Measurements from ENCODE around the gene TMEM248.

Gene TMEM248

GRCh38 chr7:66919704-66920103 lies 1.3 kb upstream of the TMEM248 start:
- H3K9ac ChIP-seq (ENCODE audit: low read depth, low read length), result no peak overlapping the region
- H3K4me1 ChIP-seq (ENCODE audit: insufficient read depth, low read length), result peaks cover 3% of the 10 kb centered on the region; the same call in 1 of the 2 replicates
- no peaks in the 10 kb centered on the region for H3K9me3 ChIP-seq (ENCODE audit: control insufficient read depth, insufficient read depth, low read length)
- no peaks in the 10 kb centered on the region for H3K36me3 ChIP-seq (ENCODE audit: insufficient read depth, low read length)

- no peaks in the 10 kb centered on the region for H3K9me3 ChIP-seq (ENCODE audit: control insufficient read depth, insufficient read depth, low read length)
- H3K4me1 ChIP-seq (ENCODE audit: insufficient read depth, low read length), result peaks cover 3% of the 10 kb centered on the region; the same call in 1 of the 2 replicates
- no peaks in the 10 kb centered on the region for H3K36me3 ChIP-seq (ENCODE audit: insufficient read depth, low read length)
- H3K9ac ChIP-seq (ENCODE audit: low read depth, low read length), result peak overlapping the region; percentile 56; the same call in 1 of the 2 replicates
Measured at GRCh38 chr7:66920256-66920655, 769 bp upstream of the TMEM248 start.

- Histone ChIP-seq H3K36me3 (ENCODE audit: insufficient read depth, low read length) (no peaks in the 10 kb centered on the region), H3K4me1 (ENCODE audit: insufficient read depth, low read length) (peaks cover 3% of the 10 kb centered on the region; the same call in 1 of the 2 replicates), H3K9me3 (ENCODE audit: control insufficient read depth, insufficient read depth, low read length) (no peaks in the 10 kb centered on the region), H3K9ac (ENCODE audit: low read depth, low read length) (peak overlapping the region; percentile 56)
Measured at GRCh38 chr7:66921396-66921917, 432 bp downstream of the TMEM248 start.

GRCh38 chr7:66921918-66922486 lies 977 bp downstream of the TMEM248 start:
- peak overlapping the region; percentile 56 for H3K9ac ChIP-seq (ENCODE audit: low read depth, low read length)
- H3K36me3 ChIP-seq (ENCODE audit: insufficient read depth, low read length), result no peaks in the 10 kb centered on the region
- H3K9me3 ChIP-seq (ENCODE audit: control insufficient read depth, insufficient read depth, low read length), result no peaks in the 10 kb centered on the region
- peaks cover 3% of the 10 kb centered on the region; the same call in 1 of the 2 replicates for H3K4me1 ChIP-seq (ENCODE audit: insufficient read depth, low read length)

GRCh38 chr7:66925255-66925654 lies 4.2 kb downstream of the TMEM248 start:
- no peaks in the 10 kb centered on the region; the same call in 1 of the 2 replicates for H3K36me3 ChIP-seq (ENCODE audit: insufficient read depth, low read length)
- H3K4me1 ChIP-seq (ENCODE audit: insufficient read depth, low read length), result peaks cover 3% of the 10 kb centered on the region; the same call in 1 of the 2 replicates
- H3K9ac ChIP-seq (ENCODE audit: low read depth, low read length), result no peak overlapping the region
- no peaks in the 10 kb centered on the region for H3K9me3 ChIP-seq (ENCODE audit: control insufficient read depth, insufficient read depth, low read length)

- Histone ChIP-seq H3K4me1 (ENCODE audit: insufficient read depth, low read length) (peaks cover under 1% of the 10 kb centered on the region; the same call in 1 of the 2 replicates), H3K9me3 (ENCODE audit: control insufficient read depth, insufficient read depth, low read length) (no peaks in the 10 kb centered on the region), H3K36me3 (ENCODE audit: insufficient read depth, low read length) (no peaks in the 10 kb centered on the region; the same call in 1 of the 2 replicates), H3K9ac (ENCODE audit: low read depth, low read length) (no peak overlapping the region)
Measured at GRCh38 chr7:66927348-66927948, 6.4 kb downstream of the TMEM248 start.

GRCh38 chr7:66928388-66928787 lies 7.4 kb downstream of the TMEM248 start:
- H3K9me3 ChIP-seq (ENCODE audit: control insufficient read depth, insufficient read depth, low read length), result no peaks in the 10 kb centered on the region
- no peaks in the 10 kb centered on the region; the same call in 1 of the 2 replicates for H3K36me3 ChIP-seq (ENCODE audit: insufficient read depth, low read length)
- H3K4me1 ChIP-seq (ENCODE audit: insufficient read depth, low read length), result no peaks in the 10 kb centered on the region
- H3K9ac ChIP-seq (ENCODE audit: low read depth, low read length), result no peak overlapping the region

GRCh38 chr7:66929165-66929564 lies 8.1 kb downstream of the TMEM248 start:
- no peak overlapping the region for H3K9ac ChIP-seq (ENCODE audit: low read depth, low read length)
- H3K4me1 ChIP-seq (ENCODE audit: insufficient read depth, low read length), result no peaks in the 10 kb centered on the region
- H3K9me3 ChIP-seq (ENCODE audit: control insufficient read depth, insufficient read depth, low read length), result no peaks in the 10 kb centered on the region
- H3K36me3 ChIP-seq (ENCODE audit: insufficient read depth, low read length), result no peaks in the 10 kb centered on the region; the same call in 1 of the 2 replicates

GRCh38 chr7:66929935-66930334 lies 8.9 kb downstream of the TMEM248 start:
- no peaks in the 10 kb centered on the region for H3K4me1 ChIP-seq (ENCODE audit: insufficient read depth, low read length)
- H3K9me3 ChIP-seq (ENCODE audit: control insufficient read depth, insufficient read depth, low read length), result no peaks in the 10 kb centered on the region
- no peak overlapping the region for H3K9ac ChIP-seq (ENCODE audit: low read depth, low read length)
- H3K36me3 ChIP-seq (ENCODE audit: insufficient read depth, low read length), result no peaks in the 10 kb centered on the region; the same call in 1 of the 2 replicates

GRCh38 chr7:66930341-66930740 lies 9.3 kb downstream of the TMEM248 start:
- Histone ChIP-seq H3K4me1 (ENCODE audit: insufficient read depth, low read length) (no peaks in the 10 kb centered on the region), H3K9ac (ENCODE audit: low read depth, low read length) (peak overlapping the region; percentile 24; the same call in 1 of the 2 replicates), H3K9me3 (ENCODE audit: control insufficient read depth, insufficient read depth, low read length) (no peaks in the 10 kb centered on the region), H3K36me3 (ENCODE audit: insufficient read depth, low read length) (no peaks in the 10 kb centered on the region; the same call in 1 of the 2 replicates)

- H3K36me3 ChIP-seq (ENCODE audit: insufficient read depth, low read length), result no peaks in the 10 kb centered on the region; the same call in 1 of the 2 replicates
- H3K4me1 ChIP-seq (ENCODE audit: insufficient read depth, low read length), result no peaks in the 10 kb centered on the region
- H3K9ac ChIP-seq (ENCODE audit: low read depth, low read length), result no peak overlapping the region
- no peaks in the 10 kb centered on the region for H3K9me3 ChIP-seq (ENCODE audit: control insufficient read depth, insufficient read depth, low read length)
Measured at GRCh38 chr7:66933469-66933868, 12.4 kb downstream of the TMEM248 start.

- no peaks in the 10 kb centered on the region; the same call in 1 of the 2 replicates for H3K36me3 ChIP-seq (ENCODE audit: insufficient read depth, low read length)
- H3K4me1 ChIP-seq (ENCODE audit: insufficient read depth, low read length), result no peaks in the 10 kb centered on the region
- H3K9me3 ChIP-seq (ENCODE audit: control insufficient read depth, insufficient read depth, low read length), result no peaks in the 10 kb centered on the region
- no peak overlapping the region for H3K9ac ChIP-seq (ENCODE audit: low read depth, low read length)
Measured at GRCh38 chr7:66937940-66938339, 16.9 kb downstream of the TMEM248 start.

GRCh38 chr7:66939325-66939724 lies 18.3 kb downstream of the TMEM248 start:
- Histone ChIP-seq H3K9me3 (ENCODE audit: control insufficient read depth, insufficient read depth, low read length) (no peaks in the 10 kb centered on the region), H3K4me1 (ENCODE audit: insufficient read depth, low read length) (no peaks in the 10 kb centered on the region), H3K9ac (ENCODE audit: low read depth, low read length) (no peak overlapping the region), H3K36me3 (ENCODE audit: insufficient read depth, low read length) (peaks cover 3% of the 10 kb centered on the region)

GRCh38 chr7:66946545-66946944 lies 25.5 kb downstream of the TMEM248 start:
- Histone ChIP-seq H3K9ac (ENCODE audit: low read depth, low read length) (no peak overlapping the region), H3K36me3 (ENCODE audit: insufficient read depth, low read length) (peaks cover 16% of the 10 kb centered on the region), H3K9me3 (ENCODE audit: control insufficient read depth, insufficient read depth, low read length) (no peaks in the 10 kb centered on the region), H3K4me1 (ENCODE audit: insufficient read depth, low read length) (no peaks in the 10 kb centered on the region)
